ENCODE results near the gene SPG7.
"Not testable (repeated sequence)": the region's sequence is repeated elsewhere in the genome, so short reads cannot be mapped to it uniquely, and the experiment has no call there.

The SPG7 gene

GRCh38 chr16:89582614-89583196 is 74.5 kb downstream of the SPG7 start:
- no peak for DNase-seq

- DNase-seq = no peak
These were observed 75.1 kb downstream of the SPG7 start for GRCh38 chr16:89583197-89583894.

- DNase-seq = no peak
These were observed 75.9 kb downstream of the SPG7 start for GRCh38 chr16:89583895-89584644.

GRCh38 chr16:89584768-89585549 is 76.8 kb downstream of the SPG7 start:
- no peak for DNase-seq

GRCh38 chr16:89586218-89586617 is 78.0 kb downstream of the SPG7 start:
- no peak for DNase-seq

- no peak for DNase-seq
These were observed 78.7 kb downstream of the SPG7 start for GRCh38 chr16:89586853-89587252.

GRCh38 chr16:89587676-89588075 is 79.5 kb downstream of the SPG7 start:
- DNase-seq = not testable (repeated sequence)

GRCh38 chr16:89588413-89589109 is 80.4 kb downstream of the SPG7 start:
- DNase-seq = no peak

GRCh38 chr16:89589241-89589926 is 81.2 kb downstream of the SPG7 start:
- no peak for DNase-seq

- DNase-seq = no peak
These were observed 85.6 kb downstream of the SPG7 start for GRCh38 chr16:89593841-89594240.

- DNase-seq = no peak
These were observed 87.3 kb downstream of the SPG7 start for GRCh38 chr16:89595330-89596060.

GRCh38 chr16:89596061-89596689 is 88.0 kb downstream of the SPG7 start:
- DNase-seq = no peak

- DNase-seq = no peak
These were observed 88.9 kb downstream of the SPG7 start for GRCh38 chr16:89596957-89597649.

GRCh38 chr16:89598199-89598598 is 90.0 kb downstream of the SPG7 start:
- no peak for DNase-seq

- peak; percentile 52 for DNase-seq
These were observed 91.3 kb downstream of the SPG7 start for GRCh38 chr16:89599451-89599858.

- DNase-seq = no peak
These were observed 91.7 kb downstream of the SPG7 start for GRCh38 chr16:89599902-89600301.

- DNase-seq = no peak
These were observed 92.2 kb downstream of the SPG7 start for GRCh38 chr16:89600427-89600826.

- no peak for DNase-seq
These were observed 92.8 kb downstream of the SPG7 start for GRCh38 chr16:89600956-89601355.

GRCh38 chr16:89601906-89602272 is 93.7 kb downstream of the SPG7 start:
- DNase-seq = no peak

GRCh38 chr16:89602273-89602951 is 94.2 kb downstream of the SPG7 start:
- peak; percentile 51 for DNase-seq
